Dedifferentiated amniotic fluid mesenchymal stem cell (primary cell): ENCODE results near the gene HSD17B1.
"Not testable (repeated sequence)": the region's sequence is repeated elsewhere in the genome, so short reads cannot be mapped to it uniquely, and the experiment has no call there.

ENCODE experiments used
- DNase-seq: peaks from one replicate; pipeline ENCODE4 v3.0.0-alpha.2; 2016; ENCODE audit errors: extremely low spot score

Gene HSD17B1, protein sequence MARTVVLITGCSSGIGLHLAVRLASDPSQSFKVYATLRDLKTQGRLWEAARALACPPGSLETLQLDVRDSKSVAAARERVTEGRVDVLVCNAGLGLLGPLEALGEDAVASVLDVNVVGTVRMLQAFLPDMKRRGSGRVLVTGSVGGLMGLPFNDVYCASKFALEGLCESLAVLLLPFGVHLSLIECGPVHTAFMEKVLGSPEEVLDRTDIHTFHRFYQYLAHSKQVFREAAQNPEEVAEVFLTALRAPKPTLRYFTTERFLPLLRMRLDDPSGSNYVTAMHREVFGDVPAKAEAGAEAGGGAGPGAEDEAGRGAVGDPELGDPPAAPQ

DNA sequence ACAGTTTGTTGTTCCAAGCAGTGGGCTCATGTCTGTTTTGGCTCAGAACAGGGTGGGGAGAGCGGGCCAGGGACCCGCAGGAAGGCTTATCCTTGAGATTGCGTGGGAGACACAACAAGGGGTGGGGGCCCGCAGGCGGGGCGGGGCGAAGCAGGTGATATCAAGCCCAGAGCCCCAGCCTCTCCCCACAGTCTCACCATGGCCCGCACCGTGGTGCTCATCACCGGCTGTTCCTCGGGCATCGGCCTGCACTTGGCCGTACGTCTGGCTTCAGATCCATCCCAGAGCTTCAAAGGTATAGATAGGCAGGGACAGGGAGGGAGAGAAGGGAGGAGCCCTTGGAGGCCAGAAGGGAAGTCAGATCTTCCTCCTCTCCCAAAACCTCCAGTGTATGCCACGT lies at the start of gene HSD17B1:
Gene HSD17B1 (plus strand): TSS at position 188 of the 400 bp plus-strand sequence. CDS start 11 bp downstream, at position 199.
- DNase-seq: not testable (repeated sequence)

DNA sequence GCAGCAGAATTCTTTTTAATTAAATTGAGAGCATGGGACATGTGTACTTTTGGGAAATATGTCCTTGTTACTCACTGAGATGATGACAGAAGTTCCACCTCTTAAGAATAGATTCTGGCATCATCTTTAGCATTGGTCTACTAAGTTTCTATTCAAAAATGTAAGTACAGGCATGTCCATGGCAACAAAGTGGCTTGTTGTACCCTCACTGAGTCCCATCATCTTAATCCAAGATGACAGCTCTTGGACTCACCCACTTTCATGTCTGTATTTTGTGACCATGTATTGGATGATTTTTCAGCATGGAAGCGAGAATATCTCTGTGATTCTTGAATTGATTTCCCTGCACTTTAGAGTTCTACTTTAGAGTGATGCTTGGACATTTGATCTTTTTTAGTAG lies 49.8 kb upstream of the HSD17B1 start:
- no peak for DNase-seq

DNA sequence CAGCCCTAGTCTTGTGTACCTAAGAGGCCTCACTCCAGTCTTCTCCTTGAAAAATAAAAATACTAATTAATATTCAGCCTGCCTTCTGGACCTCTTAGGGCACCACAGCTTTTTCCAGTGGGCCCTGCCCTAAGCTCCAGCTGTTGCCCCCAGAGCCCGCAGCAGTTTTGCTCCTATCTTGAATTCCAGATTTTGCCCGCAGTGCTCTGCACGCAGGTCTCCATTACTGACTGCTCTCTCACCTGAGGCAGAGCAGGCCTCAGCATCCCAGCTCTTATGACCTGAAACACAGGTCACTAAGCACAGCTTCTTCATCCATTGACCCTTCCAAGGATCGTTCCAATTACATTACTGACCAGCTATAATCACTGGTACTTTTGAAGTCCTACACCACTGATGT lies 45.1 kb upstream of the HSD17B1 start:
- DNase-seq: no peak

DNA sequence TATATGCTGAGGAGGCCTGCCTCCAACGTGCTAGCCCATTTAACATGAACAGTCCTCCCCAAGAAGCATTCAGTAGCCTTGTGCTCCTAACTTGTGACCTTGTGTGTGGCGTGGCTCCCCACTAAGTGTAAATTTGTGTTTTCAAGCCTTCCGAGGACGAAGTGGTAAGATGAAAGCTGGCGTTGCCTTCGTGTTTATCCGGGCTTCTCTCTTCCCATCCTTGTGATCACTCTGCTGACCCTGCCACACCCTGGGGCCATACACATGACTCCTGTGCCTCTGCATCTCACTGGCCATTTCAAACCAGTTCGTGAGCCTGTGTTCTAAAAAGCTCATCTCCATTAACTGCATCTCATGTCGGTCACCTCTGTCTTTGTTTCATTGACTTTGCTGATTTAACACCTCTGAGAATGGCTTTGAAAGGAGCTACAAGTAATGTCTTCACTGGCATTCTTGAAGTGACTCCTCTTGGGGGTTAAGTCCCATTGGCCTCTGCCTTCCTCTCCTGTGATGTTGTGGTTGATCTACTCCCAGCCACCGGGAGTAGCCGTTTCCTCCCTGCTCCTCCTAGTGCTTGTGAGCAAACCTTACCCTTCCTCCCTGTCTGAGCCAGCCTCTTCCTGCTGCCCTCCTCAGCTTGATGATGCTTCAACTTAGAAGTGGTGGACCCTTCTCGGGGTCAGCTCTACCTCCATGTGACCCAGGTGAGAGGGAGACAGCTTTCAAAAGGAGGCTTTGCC lies 44.1 kb upstream of the HSD17B1 start:
- no peak for DNase-seq

DNA sequence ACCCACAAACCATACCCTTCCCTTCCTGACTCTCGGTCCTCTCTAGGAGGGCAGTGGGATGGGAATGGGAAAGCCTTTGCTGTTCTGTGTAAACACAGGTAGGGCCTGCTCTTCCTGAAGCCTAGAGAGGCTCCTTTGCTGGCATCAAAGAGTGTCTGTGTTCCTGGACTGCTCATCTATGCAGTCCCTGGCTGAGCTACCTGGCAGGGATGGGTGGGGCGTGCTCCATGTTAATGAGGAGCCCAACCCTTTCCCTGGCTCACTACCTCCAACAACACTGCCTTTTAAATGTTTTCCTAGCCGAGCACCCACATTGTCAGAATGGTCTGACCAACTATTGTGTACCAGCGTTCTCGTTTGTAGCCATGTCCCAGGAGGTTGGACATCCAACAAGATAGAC lies 43.3 kb upstream of the HSD17B1 start:
- DNase-seq: no peak

DNA sequence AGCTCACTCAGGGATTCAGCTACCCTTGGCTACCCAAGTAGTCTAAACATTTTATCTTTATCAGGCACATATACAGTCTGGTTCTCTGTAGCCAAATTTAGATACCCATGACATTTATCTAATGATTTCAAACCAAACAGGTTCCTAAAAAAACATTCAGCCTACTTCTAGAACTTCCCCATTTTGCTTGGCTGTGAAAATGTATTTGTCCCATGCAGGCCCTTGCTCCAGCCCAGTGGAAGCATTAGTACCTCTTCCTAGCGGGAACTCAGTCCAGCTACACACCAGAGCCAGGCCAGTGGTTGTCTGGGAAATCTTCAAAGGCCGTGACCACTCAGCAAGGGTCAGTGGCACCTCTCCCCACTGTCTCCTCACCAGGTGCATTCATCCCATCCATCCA lies 42.9 kb upstream of the HSD17B1 start:
- DNase-seq: no peak

DNA sequence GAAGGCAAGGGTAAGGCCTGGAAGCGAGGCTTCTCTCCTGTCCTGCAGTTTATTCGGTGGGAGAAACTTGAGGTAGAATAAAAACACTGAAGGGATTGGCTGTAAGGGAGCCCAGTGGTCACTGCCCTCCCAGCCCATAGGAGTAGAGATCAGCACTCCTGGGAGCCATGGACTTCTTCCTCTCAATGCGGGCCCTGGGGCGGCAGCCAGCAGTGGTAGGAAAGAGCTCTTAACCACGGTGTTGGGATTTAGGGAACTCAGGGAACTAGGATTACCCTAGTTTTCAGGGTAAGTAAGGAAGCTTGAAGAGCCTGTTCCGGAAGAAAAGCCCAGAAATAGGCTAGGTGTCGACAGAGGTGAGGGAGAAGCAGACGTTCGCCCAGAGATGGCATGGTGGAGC lies 40.5 kb upstream of the HSD17B1 start:
- DNase-seq: no peak

DNA sequence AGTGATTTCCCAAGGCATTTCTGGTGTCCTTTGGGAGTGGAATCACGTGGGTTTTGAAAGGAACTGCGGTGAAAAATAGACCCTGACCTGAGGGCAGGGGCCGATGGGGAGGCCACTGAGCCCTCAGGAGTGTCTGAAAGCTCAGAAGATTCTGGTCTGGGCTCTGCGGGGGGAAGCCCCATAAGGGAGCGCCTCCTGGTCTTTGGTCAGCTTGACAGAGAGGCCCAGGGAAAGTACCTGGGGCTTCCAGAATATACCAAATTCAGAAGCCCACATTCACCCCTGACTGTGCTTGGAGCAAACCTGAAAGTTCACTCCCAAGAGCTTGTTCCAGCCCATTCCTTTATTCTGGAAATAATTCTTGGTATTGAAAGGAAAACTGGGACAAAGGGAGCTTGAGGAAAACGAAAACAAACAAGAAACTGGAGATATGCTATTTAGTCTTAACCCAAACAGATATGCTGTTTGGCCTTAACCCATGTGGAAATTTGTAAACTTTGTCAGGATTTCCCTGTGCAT lies 39.9 kb upstream of the HSD17B1 start:
- DNase-seq: no peak

DNA sequence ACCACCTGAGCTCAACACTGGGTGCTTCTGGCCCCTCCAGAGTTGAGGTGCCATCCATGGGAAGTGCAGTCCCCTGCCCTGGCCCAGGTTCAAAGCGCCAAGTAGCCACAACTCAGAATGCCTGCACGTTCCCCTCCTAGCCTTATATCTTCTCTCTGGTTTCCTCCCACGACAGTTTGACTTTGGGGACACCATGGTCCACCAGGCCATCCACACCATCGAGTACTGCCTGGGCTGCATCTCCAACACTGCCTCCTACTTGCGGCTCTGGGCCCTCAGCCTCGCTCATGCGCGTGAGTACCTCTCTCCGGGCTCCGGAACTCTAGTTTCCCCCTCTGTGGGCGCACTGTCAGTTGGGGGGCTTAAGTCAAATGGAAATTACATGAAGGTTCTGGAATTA lies 39.0 kb upstream of the HSD17B1 start:
- no peak for DNase-seq

DNA sequence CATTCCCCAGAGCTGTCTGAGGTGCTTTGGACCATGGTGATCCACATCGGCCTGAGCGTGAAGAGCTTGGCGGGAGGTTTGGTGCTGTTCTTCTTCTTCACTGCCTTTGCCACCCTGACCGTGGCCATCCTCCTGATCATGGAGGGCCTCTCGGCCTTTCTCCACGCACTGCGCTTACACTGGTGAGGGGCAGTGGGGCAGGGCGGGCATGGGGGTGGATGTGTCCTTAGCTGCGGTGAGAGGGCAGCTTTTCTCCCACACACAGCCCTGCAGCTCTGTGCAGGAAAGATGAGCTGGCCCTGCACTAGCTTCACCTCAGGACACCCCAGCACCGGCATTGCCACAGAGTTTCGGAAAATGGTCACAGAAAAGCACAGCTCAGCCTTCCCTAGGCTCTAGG lies 38.4 kb upstream of the HSD17B1 start:
- no peak for DNase-seq

DNA sequence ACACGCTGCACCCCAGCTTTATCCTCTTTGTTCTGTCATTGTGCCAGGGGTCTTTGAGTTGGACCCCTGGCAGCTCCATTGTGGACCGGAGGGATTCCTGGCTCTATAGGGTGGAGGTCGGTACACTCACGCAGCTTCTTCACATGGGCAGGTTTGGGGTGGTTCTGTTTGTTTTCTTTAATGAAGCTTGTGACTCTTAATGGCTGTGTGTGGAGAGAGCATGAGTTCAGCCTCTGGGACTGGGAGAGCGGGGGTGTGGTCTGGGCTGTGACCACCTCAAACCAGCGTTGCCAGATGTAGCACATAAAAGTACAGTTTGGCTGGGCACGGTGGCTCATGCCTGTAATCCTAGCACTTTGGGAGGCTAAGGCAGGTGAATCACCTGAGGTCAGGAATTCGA lies 37.9 kb upstream of the HSD17B1 start:
- DNase-seq: no peak

DNA sequence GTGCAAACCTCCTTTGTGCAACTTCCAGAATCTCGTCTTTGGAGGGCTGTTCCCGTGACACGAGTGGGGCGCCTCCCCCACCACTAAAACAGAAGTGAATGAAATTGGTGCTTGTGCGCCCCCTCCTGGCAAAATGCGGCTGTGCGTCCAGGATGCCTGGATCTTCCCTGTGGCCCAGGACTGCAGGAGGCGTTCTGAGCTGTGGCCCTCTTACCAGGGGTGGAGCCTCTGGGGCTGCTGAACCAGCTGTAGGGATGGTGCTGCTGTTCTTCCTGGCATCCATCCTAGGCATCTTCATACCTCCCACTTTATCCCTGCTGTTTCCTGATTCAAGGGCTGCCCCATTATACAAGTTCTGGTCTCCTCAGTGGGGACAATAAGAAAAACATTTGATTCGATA lies 35.2 kb upstream of the HSD17B1 start:
- DNase-seq: peak; percentile 92

DNA sequence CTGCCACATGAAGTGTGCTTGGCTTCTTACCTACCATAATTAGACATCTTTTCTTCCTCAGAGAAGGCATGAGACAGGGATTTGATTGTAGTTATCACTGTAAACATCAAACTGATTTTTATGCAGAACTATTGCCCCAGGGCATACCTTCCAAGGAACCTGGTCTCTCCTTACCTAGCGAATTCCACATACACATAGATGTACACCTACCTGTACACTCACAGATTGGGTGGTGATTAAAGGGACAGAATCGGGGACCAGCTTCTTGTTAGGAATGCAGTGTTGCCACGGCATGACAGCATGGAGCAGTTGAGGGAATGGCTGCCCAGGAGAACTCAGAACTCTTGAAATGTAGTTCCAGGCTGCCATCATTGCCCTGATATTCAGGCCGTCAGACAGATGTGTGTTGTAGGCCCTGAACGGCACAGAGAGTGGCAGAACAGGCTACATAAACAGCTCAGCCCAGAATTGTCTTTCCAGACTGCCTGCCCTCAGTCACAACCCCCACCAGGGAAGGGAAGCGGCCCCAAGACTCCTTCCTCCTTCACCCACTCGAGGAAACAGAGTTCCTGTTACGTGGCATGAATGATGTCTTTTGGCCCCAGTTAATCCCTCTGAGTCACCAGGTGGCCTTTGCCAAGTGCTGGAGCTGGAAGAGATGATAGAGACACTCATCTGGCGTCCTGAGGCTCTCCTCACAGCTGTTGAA lies 34.5 kb upstream of the HSD17B1 start:
- peak; percentile 94 for DNase-seq

DNA sequence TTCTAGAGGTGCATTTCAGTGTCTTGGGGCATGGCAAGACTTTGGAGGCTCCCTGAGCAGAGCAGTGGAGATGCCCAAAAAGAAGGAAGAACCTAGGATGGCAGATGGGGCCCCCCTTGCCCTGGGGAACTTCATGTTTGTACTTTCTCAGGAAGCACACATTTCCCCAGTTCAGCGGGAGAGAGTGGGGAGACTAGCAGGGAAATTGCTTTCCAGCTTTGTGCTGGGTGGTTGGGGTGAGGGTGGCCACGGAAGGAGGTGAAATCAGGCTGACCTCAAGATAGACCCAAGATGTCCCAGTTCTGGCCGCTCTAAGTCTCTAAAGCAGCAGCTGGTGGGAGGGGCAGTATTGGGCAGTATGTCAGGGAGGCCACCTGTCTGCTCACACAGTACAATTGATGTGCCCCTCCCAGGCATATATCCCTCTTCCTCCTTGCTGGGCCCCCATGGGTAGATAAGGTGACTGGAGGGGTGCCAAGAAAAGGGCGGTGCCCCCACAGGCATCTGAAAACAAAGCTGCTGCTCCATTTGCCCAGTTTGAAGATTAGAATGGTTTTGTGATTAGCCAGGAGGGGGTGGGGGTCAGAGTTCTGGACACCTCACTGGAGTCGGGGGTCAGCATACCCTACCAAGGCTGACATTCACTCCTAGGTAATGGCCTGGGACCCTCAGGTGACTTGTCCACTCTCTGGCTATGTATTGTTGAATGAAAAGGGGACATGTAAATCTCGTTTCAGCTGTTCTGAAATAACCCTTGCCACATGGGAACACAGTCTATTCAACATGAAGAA lies 33.8 kb upstream of the HSD17B1 start:
- no peak for DNase-seq

DNA sequence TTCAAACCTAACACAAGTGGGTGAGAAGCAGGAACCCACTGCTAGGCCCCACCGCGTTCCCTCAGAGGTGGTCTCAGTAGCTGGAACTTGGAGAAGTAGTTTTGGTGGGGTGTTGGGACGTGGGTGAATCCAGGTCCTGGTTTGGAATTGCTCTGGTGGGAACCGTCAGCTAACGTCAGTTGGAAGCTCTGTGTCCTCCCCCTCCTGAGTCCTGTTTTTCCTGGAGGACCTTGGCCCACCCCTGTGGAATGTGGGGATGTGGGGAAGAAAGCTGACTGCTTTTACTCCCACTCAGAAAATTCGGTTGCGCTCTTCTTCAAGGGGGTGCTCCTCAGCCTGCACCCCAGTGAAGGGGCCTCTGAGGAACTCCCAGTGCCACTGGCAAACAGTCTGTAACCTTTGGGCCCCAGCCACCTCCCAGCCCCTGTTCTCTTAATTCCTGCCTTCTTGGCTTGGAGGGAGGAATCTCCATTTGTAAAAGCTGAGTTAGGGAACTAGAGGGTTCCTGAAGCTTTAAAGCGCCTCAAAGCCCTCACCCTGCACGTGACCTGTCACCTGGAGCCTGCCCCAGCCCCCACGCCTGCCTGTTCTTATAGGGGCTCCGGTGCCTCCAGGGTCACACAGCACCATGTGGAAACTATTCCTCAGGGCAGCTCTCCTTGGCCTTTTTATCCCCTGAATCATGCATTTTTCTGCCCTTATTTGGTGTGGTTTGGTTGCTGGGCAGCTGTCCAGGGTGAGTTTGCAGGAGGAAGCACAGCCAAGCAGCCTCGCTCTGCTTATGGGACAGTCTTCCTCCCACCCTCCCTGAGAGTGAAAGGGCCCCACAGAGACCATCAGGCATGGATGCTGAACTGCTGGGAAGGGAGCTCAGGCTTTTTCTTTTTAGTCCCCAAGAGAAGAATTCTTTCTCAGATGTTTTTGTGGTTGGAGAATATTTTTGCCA lies 32.9 kb upstream of the HSD17B1 start:
- DNase-seq: peak; percentile 98

DNA sequence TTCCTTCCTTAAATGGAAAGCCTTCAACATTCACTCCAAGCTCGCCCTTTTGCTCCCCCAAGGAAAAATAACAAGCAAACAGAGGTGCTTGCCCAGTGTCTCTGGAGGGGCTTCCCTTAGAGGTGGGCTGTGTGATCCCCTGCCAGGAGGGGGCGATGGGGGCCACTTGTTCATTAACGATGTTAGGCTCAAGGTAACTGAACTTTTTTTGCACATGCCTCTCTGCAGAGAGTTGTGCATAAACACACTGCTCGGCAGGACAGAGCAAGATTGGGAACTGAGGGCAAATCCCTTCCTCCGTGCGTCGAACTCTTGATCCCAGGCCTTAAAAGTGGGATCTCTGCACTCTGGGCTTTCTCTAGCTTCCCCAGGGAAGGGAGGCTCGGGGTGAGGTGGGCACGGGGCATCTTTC lies 32.2 kb upstream of the HSD17B1 start:
- no peak for DNase-seq

DNA sequence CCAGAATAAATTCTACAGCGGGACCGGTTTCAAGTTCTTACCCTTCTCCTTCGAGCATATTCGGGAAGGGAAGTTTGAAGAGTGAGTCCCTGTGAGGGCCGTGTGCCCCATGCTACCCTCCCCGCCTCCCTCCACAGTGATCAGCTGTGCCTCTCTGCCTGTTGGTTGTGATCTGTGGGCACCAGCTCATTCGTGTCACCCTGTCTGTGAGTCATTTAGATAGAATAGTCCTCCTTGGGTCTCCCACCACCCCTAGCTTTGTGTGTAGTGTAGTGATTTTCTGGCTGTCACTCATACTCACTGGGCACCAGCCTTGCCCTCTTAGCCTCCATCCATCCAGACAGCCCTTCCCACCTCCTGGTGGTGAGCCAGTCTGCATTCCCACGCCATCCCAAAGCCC lies 31.7 kb upstream of the HSD17B1 start:
- no peak for DNase-seq

DNA sequence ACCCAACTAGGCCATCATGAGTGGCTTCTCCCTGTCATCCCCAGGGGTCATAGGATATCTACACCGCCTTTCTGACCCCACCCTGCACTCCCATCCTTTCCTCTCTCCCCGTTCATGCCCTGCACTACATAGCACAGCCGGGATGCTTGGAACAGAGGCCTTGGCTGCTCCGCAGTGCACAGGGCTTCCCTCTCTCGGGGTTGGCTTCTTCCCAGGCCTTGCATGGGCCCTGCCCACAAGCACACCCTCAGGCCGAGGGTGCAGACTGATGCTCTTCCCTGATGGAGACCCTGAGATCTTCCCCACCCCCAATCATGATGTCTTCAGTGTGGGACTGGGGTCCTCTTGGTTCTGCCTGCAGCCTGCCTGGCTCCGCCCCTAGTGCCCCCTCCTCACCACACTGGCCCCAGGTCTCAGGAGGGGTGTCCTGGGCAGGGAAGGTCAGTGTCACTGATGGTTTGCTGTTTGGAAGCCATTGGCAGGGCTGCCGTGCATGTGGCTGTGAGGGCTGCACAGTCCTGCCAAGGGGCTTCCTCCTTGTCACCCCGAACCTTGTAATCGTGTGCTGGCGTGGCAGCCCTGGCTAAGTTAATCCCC lies 31.0 kb upstream of the HSD17B1 start:
- DNase-seq: no peak

DNA sequence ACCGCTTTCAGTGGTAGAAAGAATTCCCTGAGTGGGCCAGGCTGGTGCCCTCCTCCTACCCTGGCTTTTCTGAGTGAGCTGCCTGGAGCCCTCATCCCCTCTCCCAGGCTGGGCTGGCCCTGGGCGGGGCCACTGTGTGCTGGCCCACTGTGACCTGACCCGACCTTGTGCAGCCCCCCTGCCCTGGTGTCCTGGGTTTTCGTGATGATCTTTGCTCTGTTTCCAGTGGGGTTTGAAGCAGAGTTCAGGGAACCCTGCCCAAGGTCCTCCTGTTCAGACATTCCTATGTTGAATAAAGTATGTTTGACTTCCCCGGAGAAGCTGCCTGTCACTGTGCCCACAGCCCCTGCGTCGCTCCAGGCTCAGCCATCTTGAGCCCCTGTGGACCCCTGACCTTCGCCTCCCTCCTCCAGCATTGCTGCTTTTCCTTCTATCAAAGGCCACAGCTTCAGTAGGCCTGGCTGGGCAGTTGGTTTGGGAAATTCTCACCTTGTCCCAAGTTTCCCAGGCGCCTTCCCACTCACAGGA lies 30.4 kb upstream of the HSD17B1 start:
- DNase-seq: no peak

DNA sequence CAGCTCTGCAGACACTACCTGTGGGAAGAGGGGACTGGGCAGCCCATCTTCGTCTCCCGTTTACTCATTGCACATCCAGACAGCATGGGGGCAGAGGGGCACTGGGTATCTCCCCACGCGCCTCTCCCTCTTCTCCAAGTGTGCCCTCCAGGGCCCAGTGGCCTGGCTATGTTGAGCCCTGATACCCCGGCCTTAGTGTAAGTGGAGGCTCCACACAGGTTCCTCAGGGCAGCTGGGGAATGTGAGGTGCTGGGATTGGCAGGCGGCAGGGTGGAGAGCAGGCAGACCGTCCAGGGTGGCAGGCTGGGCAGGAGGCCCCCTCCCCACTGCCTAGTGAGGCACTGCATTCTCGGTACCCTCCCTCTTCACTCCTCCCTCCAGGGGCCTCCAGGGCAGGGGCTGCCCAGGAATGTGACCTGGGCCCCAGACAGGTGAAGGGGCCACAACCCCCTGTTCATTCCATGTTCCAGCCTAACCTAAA lies 29.9 kb upstream of the HSD17B1 start:
- DNase-seq: no peak
